Activated naive CD8-positive, alpha-beta T cell treated with anti-CD3 and anti-CD28 coated beads, Interleukin-2, amount 50 U/mL, for 16 hours (primary cell): ENCODE data around the gene UGT1A5.

Source experiments
- DNase-seq: peaks from one replicate; pipeline ENCODE4 v3.0.0-alpha.2; 2020; ENCODE audit warnings: low read depth, low spot score

UGT1A5 gene

DNA sequence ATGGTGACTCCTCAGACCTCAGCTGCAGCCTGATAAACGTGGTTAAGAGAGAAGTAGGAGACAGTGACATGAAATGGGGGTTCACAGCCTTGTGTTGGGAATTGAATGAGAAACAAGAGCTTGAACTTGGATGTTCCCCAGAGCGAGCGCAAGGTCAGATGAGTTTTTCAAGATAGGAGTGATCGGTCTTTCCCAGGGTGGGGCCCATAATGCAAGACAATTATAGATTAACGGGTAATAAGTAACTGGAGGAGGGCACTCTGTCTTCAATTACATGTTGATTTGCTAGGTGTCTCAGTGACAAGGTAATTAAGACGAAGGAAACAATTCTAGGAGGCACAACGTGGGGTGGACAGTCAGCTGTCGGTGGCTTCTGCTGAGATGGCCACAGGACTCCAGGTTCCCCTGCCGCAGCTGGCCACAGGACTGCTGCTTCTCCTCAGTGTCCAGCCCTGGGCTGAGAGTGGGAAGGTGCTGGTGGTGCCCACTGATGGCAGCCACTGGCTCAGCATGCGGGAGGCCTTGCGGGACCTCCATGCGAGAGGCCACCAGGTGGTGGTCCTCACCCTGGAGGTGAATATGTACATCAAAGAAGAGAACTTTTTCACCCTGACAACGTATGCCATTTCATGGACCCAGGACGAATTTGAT, at the start of gene UGT1A5:
Gene UGT1A5 (plus strand): TSS at position 297 of the 651 bp plus-strand sequence. CDS start 85 bp downstream, at position 382.
- no peak for DNase-seq

DNA sequence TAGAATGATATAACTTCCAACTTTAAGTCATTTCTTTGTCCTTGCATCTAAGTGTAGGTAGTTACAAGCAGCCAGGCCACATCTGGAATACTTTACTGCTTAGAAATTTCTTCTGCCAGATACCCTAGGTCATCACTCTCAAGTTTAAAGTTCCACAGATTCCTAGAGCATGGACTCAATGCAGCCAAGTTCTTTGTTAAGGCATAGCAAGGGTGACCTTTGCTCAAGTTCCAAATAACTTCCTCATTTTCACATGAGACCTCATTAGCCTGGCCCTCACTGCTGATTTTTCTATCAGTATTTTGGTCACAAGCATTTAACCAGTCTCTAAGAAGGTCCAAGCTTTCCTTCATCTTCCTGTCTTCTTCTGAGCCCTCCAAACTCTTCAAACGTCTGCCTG, 48.8 kb upstream of the UGT1A5 start:
- no peak for DNase-seq

GRCh38 chr2:233668605-233669260, 44.0 kb upstream of the UGT1A5 start:
- DNase-seq = no peak

- no peak for DNase-seq
Observed at GRCh38 chr2:233671290-233672161, 41.2 kb upstream of the UGT1A5 start, which contains the start of gene UGT1A9. TSS of gene UGT1A9 (plus strand) at chr2:233671898. CDS start at chr2:233671935, 37 bp downstream.

GRCh38 chr2:233672886-233673285, 39.8 kb upstream of the UGT1A5 start:
- no peak for DNase-seq

DNA sequence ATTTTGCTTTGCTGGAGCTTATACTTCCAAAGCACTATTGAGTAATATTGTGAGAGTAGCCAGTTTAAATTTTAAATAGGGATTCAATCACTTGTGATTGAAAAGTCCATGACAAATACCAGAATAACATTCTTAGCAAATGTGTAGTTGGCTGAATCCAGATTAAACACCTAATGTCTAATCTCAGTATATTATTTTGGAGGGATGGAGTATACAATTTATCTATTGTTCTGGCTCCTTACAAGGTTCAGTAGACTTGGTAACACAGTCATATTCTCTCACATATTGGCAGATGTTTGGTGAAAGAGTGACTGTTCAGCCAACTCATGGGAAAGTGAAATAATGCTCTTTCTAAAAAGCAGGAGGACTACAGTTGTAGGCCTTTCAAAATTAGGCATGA, 38.8 kb upstream of the UGT1A5 start:
- DNase-seq = no peak

DNA sequence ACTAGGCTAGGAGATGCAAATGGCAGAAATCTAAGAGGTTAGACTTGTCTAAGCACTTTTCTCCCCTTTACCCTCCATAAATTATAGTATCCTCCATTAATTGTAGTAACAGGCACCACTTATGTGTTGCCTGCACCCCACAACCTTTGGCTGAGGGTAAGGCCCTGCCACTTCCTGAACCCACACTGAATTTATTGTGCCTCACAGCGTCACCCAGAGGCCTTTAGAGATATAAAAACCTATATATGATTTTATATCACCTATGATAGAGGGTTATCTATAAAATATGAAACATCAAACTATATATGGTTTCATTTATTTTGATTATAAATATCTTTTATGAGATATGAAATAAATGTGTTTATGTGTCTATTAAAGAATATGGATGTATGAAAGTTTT, 38.4 kb upstream of the UGT1A5 start:
- no peak for DNase-seq

GRCh38 chr2:233674995-233675394, 37.7 kb upstream of the UGT1A5 start:
- no peak for DNase-seq

DNA sequence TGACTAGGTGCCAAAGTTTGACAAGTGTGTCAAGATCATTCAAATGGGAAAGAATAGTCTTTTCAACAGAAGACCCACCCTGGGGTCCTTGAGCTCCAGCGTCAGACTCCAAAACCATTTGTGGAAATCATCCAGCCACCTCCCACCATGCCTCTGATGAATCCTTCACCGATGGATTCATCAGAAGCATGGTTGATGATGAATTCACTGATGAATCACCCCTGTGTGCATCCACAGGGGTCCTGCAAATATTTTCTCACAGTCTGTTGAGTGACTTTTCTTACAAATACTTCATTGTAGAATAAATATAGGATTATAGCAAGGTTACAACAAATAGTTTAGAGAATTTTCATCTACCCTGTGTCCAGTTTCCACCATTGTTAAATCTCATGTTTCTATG, 36.7 kb upstream of the UGT1A5 start:
- DNase-seq = no peak

DNA sequence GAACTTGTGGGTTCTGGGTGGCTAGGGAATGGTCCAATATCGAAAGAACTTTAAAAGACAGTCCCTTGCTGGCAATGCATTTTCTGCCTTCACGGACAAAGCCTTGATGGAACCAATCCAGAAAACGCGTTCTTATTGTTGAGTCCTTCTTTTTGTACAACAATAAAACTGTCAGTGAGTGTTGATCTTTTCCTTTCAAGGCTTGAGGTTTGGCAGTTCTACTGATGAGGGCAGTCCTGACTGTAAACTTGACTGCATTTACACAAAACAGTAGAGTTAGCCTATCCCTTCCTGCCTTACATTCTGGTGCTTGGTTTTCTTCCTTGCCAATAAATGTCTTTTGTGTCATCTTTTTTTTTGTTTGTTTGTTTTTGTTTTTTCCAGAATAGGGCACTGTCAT, 33.5 kb upstream of the UGT1A5 start:
- no peak for DNase-seq

- DNase-seq = no peak
Observed at GRCh38 chr2:233680361-233681045, 32.2 kb upstream of the UGT1A5 start.

DNA sequence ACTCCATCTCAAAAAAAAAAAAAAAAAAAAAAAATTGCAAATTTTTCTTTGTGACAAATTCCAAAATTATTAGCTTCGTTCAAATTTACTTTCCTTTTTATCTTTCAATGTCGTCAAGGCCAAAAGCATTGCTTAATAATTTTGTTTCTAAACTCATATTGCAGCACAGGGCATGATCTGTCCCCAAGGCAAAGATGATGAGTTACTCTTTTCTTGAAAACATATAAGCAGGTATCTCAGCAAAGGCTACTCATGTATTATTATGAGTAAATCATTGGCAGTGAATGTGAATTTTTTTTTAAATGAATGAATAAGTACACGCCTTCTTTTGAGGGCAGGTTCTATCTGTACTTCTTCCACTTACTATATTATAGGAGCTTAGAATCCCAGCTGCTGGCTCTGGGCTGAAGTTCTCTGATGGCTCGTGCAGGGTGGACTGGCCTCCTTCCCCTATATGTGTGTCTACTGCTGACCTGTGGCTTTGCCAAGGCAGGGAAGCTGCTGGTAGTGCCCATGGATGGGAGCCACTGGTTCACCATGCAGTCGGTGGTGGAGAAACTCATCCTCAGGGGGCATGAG, 31.1 kb upstream of the UGT1A5 start, which contains the start of gene UGT1A7:
Gene UGT1A7 (plus strand): TSS at position 381 of the 579 bp plus-strand sequence. CDS start 37 bp downstream, at position 418.
- DNase-seq = no peak

- DNase-seq = no peak
Observed at GRCh38 chr2:233684640-233685039, 28.1 kb upstream of the UGT1A5 start.

DNA sequence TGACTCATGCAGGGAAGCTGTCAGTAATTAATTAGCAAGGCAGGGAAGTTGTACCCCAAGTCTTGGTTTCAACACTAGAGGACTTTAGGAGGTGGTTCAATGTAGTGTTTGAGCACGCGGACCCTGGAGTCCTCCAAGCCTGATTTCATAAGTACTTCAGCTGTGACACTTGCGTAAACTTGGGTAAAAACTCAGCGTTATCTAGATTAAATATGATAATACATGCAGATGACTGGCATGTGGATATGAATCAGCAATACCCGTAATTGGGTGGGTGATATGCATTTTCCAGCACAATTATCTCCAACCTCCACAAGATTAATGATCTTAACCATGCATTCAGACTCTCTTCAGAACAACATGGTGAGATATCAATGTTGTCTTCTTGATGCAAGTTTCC, 25.8 kb upstream of the UGT1A5 start:
- DNase-seq = no peak

DNA sequence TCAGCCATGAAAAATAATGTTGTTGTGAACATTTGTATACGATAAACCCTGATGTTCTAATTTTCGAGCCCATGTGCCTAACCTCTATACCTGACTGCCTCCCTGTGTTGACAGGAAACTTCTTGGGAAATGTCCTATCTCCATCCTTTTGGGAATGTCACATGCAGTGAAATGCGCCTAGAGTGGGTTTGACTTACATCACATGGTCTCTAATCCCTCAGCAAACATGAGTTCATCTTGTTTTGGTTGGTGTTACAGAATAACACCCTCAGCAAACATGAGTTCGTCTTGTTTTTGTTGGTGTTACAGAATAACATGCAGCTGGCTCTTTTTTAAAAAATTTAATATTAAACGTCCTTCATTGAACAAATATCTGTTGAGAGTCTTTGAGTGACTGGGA, 24.4 kb upstream of the UGT1A5 start:
- DNase-seq = no peak

- DNase-seq = no peak
Observed at GRCh38 chr2:233689031-233689430, 23.7 kb upstream of the UGT1A5 start.

DNA sequence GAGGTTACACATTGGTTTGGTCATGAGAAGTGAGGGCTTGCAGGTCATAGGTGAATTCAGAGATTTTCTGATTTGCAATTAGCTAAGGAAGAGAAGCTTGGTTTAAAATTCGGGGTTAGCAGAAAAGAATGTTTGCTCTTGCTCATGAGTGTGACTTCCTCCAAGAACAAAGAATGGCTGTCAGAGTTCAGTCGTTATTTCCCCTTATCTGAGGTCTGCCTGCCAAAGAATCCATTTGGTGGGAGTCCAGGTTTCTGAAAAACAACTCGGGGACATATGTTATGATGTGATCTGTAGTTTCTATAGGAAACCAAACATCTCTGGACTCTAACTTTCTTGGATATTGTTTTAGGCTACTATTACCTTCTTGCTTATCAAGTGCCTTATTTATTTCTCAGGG, 23.2 kb upstream of the UGT1A5 start:
- no peak for DNase-seq

DNA sequence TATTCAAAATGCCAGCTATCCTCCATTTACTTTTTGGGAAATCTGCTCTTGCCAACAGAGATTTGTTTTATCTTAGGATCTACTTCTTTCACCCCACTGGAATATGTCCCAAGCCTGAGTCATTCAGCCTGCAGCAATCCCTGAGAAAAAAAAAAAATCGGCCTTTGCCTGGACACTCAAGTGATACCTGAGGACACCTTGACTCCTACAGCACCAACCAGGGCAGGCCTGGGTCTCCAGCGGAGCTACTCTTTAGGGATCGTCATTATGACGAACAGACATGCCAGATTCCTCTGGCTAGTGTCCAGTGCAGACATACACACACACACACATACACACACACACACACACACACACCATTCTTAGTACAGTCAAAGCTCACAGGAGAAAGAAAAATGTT, 22.3 kb upstream of the UGT1A5 start:
- DNase-seq = no peak

DNA sequence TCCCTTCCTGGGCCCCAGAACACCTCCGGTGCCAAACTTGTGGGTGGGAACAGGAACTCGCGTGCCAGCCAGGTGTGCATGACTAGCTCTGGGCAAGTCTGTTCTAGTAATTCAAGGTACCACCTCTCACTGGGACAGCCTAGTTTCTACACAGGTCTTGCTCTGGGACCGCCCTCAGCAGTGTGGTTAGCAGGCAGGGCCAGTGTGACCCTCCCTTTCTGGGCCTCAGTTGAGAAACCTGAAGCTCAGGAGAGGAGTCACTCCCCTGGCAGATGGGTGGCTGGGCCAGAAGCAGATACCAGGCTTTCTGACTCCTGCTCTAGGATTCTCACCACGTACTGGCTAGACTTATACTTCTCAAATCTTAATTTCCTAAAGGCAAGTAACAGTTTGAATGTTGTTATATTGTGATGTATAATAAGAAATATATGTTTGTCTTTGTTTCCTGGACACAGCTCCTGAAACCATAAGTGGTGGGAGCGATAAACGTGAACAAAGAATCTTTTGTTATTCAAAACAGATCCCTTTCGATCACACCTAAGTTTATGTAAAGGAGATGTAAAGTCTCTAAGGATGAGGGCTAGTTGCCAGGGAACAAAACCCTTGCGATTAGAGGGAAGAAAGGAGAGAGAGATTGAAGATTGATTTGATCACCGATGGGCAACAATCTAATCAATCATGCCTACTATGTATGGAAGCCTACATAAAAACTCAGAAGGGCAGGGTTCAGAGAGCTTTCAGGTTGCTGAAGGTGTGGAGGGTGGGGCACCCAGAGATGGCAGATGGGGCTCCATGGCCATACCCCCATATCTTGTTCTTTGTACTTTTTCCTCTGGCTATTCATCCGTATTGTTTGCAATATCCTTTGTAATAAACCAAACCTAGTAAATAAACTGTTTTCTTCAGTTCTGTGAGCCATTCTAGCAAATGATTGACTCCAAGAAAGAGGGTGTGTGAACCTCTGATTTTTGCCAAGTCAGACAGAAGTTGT, 21.0 kb upstream of the UGT1A5 start:
- DNase-seq = no peak

DNA sequence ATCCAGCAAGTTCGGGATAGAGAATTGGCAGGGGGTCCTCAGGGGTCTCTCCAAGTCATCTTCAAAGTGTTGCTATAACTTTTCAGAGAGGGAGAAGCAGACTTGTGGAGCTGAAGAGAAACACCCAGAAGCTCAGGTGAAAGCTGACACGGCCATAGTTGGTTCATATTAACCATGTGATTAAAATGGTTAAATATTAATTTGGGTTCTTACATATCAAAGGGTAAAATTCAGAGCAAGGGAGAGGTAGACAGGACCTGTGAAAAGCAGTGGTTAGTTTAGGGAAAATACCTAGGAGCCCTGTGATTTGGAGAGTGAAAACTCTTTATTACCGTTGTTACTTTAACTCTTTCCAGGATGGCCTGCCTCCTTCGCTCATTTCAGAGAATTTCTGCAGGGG, 20.1 kb upstream of the UGT1A5 start, which contains the start of gene UGT1A6:
Gene UGT1A6 (plus strand): TSS at position 243 of the 400 bp plus-strand sequence. CDS start 115 bp downstream, at position 358.
- DNase-seq = no peak
